IPS DF 6.9 (cell line): ENCODE measurements around the gene OSBP2.

Source experiments
- DNase-seq: peaks from one replicate; pipeline ENCODE4 v3.0.0-alpha.2; 2013; ENCODE audit warnings: low read depth, low spot score
- H3K27ac ChIP-seq: one replicate; pipeline ENCODE4 v1.5.1; 2013; ENCODE audit warnings: low read length, control low read depth
- H3K27me3 ChIP-seq: 2 replicates; pipeline ENCODE4 v1.6.1; 2013; ENCODE audit warnings: mild to moderate bottlenecking, low read length; ENCODE audit not compliant: control insufficient read depth, insufficient read depth
- H3K36me3 ChIP-seq: 2 replicates; pipeline ENCODE4 v1.6.1; 2013; ENCODE audit warnings: low read length; ENCODE audit not compliant: control insufficient read depth, insufficient read depth
- H3K4me1 ChIP-seq: 2 replicates; pipeline ENCODE4 v1.6.1; 2013; ENCODE audit warnings: low read length; ENCODE audit not compliant: control insufficient read depth, insufficient read depth
- H3K4me3 ChIP-seq: 2 replicates; pipeline ENCODE4 v1.5.1; 2013; ENCODE audit warnings: mild to moderate bottlenecking, low read length
- H3K9me3 ChIP-seq: 2 replicates; pipeline ENCODE4 v1.6.1; 2013; ENCODE audit warnings: low read length, inconsistent platforms; ENCODE audit not compliant: control insufficient read depth, insufficient read depth
- WGBS: extraction: QIAGEN DNeasy Blood & Tissue Kit; methylation state at CpG from one replicate; pipeline ENCODE4 v1.1.7; 2013; ENCODE audit warnings: mixed read lengths, missing lambda C conversion rate; ENCODE audit not compliant: insufficient read length, insufficient coverage; 5-methylcytosine and 5-hydroxymethylcytosine counted together

OSBP2 gene

DNA sequence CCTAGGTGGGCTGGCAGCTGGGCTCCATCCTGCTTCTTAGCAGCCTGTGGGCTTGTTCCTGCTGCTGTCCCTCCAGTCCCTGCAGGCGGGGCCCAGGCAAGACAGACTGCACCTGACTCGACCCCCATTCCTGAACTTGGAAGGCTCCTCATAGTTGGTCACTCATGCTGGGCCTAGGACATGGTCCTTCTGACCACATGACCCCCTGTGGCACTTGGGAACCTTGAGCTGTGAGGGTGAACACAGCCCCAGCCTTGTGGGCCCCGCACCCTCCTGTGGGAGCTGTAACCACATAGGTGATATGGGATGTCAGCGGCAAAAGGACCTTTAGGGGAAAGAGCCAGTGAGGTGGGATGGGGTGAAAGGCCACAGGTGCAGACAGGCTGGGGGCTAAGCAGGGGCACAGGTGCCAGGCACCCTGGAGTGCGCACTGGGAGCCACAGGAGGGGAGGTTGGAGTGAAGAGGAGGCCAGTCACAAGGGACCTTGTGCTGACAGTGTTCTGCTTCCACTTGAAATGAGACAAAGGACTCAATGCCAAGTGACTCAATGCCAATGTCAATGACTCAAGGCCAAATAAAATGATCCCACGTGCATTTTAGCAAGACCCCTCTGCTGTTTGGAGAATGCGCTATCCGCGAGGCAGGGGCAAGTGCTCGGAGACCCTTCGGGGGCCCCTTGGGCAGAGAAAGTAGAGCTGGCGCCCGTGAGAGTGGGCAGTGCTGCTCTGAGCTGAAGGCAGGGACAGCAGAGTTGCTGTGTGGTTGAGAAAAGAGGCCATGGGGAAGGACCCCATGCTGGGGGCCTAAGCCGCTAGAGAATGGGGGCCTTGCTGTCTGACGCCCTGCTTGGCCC, 183.2 kb downstream of the OSBP2 start:
- Histone ChIP-seq H3K9me3 (no peaks in the 10 kb centered on the region), H3K4me3 (no peak overlapping the region), H3K4me1 (no peaks in the 10 kb centered on the region), H3K36me3 (no peaks in the 10 kb centered on the region), H3K27me3 (no peaks in the 10 kb centered on the region), H3K27ac (no peak overlapping the region)
- no peak for DNase-seq
- no CpG with 5 or more reads among the region's 15 CpGs for WGBS

DNA sequence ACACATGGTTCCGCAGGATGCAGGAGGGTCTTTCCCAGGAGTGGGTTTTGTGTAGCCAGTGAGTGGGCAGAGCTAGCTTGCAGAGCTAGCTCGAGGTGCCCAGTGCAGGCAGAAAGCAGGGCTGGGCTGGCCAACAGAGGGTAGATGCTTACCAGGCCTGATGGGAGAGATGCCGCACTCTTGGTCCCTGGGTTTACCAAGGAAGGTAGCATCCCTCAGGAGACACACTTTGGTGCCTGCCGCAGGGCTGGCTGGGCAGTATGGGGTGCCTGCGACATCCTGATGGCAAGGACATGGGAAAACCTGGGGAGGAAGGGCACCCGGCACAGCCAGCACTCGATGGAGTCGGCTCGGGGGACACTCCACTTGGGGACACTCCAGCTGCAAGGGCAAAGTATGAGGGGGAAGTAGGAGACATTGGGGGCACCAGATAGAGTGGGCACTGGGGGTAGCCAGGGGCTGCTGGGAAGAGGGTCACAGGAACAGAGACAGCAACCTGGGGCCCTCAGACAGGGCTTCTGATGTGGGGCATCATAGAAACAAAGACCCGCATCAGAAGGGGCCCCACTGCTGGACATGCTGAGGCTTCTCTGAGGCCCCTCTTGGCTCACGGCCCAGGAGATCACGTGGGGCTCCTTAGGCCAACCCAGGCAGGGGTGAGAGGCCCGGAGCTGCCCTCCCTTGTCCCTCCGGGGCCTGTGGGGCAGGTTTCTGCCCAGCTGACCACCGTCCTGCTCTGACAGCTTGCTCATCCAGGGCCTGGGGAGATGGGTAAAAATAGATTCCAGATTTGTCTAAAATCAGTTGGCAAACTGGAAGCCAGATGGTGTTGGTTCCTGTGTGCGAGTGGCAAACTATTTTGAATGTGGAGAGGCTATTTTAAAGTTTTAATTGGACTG, 184.1 kb downstream of the OSBP2 start:
- no peaks in the 10 kb centered on the region for H3K4me1 ChIP-seq
- H3K27me3 ChIP-seq, result no peaks in the 10 kb centered on the region
- H3K4me3 ChIP-seq, result no peak overlapping the region
- H3K36me3 ChIP-seq, result no peaks in the 10 kb centered on the region
- no peak for DNase-seq
- H3K9me3 ChIP-seq, result no peaks in the 10 kb centered on the region
- WGBS, result no CpG with 5 or more reads among the region's 16 CpGs
- H3K27ac ChIP-seq, result no peak overlapping the region

DNA sequence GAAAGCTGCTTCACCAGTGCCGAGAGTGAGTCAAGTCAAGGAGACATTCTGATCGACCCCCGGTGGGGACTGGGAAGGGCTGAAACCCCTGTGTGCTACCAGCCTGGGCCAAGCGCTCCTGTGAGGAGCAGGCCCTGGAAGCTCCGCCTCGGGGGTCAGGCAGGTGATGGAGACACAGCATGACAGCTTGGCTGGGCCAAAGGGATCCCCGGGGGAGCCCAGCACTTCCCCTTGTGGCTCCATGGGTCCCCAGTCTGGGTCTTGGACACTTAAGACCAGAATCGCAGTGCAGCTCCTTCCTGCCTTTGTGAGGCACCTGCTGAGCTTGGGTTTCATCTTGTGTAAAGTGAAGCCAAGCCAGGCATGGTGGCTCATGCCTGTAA, 184.7 kb downstream of the OSBP2 start:
- no CpG with 5 or more reads among the region's 8 CpGs for WGBS
- no peak for DNase-seq
- Histone ChIP-seq H3K27me3 (no peaks in the 10 kb centered on the region), H3K27ac (no peak overlapping the region), H3K36me3 (no peaks in the 10 kb centered on the region), H3K9me3 (no peaks in the 10 kb centered on the region), H3K4me1 (no peaks in the 10 kb centered on the region), H3K4me3 (no peak overlapping the region)

DNA sequence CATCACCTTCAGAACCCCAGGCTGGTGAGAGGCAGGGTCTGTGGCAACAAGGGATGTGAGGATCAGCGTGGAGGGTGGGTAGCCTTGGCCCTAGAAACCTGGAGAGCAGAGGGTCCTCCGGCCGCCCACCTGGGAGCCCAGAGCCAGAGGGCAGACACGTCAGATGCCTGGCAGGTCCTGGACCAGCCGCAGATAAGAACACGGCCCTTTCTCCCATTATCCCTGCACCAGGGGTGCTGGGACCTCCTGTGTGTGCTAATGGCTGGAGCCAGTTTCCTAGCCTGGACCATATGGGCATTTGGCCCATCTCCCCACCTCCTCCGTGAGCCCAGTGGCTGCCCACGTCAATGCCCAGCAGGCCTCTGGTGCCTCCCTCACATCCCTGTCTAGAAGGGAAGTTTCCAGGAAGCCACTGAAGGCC, 185.5 kb downstream of the OSBP2 start:
- no peak for DNase-seq
- no peak overlapping the region for H3K27ac ChIP-seq
- no peaks in the 10 kb centered on the region for H3K4me1 ChIP-seq
- H3K4me3 ChIP-seq, result no peak overlapping the region
- H3K36me3 ChIP-seq, result no peaks in the 10 kb centered on the region
- no peaks in the 10 kb centered on the region for H3K27me3 ChIP-seq
- WGBS, result no CpG with 5 or more reads among the region's 8 CpGs
- no peaks in the 10 kb centered on the region for H3K9me3 ChIP-seq

DNA sequence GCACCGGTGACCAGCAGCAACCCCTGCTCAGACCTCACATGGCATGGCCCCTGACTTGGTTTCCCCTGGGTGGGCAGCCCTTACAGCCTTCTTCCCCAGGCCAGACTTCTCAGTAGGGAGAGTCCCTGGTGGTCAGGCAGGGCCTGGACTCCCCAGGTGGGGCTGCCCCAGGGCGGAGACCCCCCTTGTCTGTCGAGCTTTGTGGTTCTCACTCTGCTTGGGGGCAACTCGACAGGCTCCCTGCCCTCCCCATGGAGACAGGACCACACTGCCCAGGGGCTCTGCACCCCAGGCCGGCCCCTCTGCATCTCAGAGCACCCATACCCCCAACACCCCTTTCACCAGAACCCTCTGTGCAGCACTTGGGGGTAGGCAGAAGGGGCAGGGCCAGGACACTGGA, 186.2 kb downstream of the OSBP2 start:
- no peaks in the 10 kb centered on the region for H3K4me1 ChIP-seq
- no CpG with 5 or more reads among the region's 5 CpGs for WGBS

DNA sequence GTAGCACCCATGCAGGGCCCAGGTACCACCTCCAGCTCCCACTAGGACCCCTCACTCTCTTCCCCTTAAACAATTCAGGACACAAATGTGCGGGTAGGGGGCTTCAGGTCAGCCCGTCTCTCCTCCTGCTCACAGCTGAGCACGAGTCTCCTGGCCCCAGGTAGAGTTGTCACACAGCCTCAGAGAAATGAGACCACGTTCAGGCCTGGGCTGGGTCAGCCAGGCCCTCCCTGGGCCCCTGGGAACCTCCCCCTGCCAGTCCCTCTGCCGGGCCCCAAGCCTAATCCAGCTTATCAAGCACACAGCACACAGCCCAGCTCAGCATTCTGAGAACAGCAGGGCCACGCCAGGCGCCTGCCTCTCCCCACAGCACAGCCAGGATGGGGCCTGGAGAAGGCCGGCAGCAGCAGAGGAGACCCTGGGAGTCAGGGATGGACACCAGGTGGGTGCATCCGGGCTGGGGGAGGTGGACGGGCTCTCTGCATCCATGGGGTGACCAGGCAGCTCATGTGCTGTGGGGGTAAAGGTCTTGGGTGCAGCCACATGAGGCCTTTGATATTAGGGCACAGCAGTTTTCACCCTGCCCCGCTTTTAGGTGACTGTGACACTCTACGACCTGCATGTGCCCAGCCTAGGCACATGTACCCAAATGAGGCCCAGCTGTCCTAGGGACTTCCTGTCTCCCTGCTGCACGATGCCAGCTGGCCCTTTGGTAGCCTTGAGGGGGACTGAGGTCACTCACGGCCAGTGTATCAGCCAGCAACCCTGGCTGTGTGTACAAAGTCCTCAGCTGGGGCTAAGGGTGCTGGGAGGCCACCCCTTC, 186.9 kb downstream of the OSBP2 start:
- WGBS, result no CpG with 5 or more reads among the region's 14 CpGs
- DNase-seq, result no peak
- Histone ChIP-seq H3K9me3 (no peaks in the 10 kb centered on the region), H3K4me3 (no peak overlapping the region), H3K36me3 (no peaks in the 10 kb centered on the region), H3K4me1 (no peaks in the 10 kb centered on the region), H3K27me3 (no peaks in the 10 kb centered on the region), H3K27ac (no peak overlapping the region)

More for the DNA sequence above, 186.2 kb downstream of the OSBP2 start:
- Histone ChIP-seq H3K36me3 (no peaks in the 10 kb centered on the region), H3K9me3 (no peaks in the 10 kb centered on the region), H3K27me3 (no peaks in the 10 kb centered on the region), H3K4me3 (no peak overlapping the region), H3K27ac (no peak overlapping the region)
- DNase-seq, result no peak

DNA sequence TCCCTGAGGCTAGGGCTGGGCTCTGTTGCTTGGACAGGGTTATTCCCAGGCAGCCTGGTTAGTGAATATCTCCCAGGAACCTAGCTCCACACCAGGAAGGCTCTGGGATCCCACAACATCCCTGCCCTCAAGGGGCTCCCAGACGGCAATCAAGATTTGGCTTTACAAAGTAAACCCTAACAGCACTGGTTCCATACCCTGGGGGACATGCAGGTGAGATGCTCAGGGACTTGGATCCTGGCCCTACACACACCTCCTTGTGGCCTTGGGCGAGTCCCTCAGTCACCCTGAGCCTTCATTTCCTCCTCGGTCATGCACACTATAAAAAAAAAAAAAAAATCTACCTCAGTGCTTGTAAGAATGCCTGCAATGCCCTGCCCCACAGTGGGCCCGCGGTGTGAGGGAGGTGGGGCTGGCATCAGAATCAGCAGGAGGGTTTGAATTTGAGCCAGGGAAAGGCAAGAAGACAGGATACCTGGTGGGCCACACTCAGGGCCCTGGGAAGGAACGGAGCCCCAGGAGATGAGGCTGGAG, 187.6 kb downstream of the OSBP2 start:
- H3K27ac ChIP-seq, result no peak overlapping the region
- H3K9me3 ChIP-seq, result no peaks in the 10 kb centered on the region
- H3K4me3 ChIP-seq, result no peak overlapping the region
- no peaks in the 10 kb centered on the region for H3K27me3 ChIP-seq
- no peaks in the 10 kb centered on the region for H3K36me3 ChIP-seq
- DNase-seq, result no peak
- no peaks in the 10 kb centered on the region for H3K4me1 ChIP-seq
- WGBS, result no CpG with 5 or more reads among the region's 6 CpGs

DNA sequence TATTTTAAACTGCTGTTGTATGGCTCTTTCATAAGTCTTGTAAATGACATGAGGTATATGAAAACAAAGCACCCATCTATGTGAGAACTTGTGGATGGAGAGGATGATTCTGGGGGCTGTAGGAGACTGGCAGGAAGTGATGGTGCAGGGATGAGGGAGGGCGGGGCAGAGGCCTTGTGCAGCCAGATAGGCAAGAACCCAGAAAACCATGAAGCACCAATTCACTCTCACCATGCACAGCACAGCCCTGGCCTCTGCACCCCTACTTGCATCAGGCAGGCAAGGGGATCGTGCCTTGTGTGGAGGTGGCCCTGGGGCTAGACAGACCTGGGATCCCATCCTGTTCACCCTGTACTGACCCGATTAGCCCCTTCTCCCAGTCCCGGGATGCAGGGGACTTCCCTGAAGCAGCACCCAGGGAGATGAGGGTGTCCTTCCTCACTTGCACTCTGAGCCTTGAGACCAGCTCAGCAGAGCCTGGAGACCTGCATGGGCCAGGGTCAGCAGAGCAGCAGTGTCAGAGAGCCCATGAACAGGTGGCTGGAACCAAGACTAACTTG, 188.4 kb downstream of the OSBP2 start:
- WGBS, result no CpG with 5 or more reads among the region's 4 CpGs
- no peaks in the 10 kb centered on the region for H3K9me3 ChIP-seq
- no peaks in the 10 kb centered on the region for H3K4me1 ChIP-seq
- H3K36me3 ChIP-seq, result no peaks in the 10 kb centered on the region
- no peak for DNase-seq
- no peak overlapping the region for H3K27ac ChIP-seq
- no peak overlapping the region for H3K4me3 ChIP-seq
- H3K27me3 ChIP-seq, result no peaks in the 10 kb centered on the region

DNA sequence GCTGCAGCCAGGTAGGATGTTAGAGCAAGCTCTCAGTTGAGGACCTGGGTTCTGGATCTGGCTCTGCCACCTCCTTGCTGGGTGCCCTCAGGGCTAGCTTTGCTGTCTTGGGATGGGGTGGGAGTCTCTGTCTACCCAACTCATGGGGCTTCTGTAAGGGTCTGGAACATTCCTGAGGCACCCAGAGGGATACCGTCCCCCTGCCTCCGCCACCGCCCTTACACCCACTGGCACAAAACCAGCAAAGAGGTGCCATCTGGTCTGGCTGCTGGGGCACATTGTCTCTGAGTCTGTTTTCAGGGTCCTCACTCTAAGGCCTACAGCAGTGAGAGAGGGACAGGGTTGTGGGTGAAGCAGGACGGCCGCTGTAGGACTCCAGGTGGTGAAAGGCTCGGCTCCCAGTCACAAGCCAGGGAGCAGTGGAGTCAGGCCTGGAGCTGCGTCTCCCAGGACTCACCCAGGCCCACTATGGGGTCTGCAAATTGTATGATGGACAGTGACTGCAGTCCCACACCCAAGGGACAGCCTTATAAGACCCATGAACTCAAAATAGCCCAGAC, 189.0 kb downstream of the OSBP2 start:
- Histone ChIP-seq H3K27ac (no peak overlapping the region), H3K4me3 (no peak overlapping the region), H3K36me3 (no peaks in the 10 kb centered on the region), H3K9me3 (no peaks in the 10 kb centered on the region), H3K4me1 (no peaks in the 10 kb centered on the region), H3K27me3 (no peaks in the 10 kb centered on the region)
- DNase-seq, result no peak
- no CpG with 5 or more reads among the region's 7 CpGs for WGBS
